GM12878 (cell line): ENCODE results near the gene TNS4. TPM values are rescaled to one million over a fixed set of nuclear protein-coding genes. Genes with fewer than 3 reads are reported as not detected.

Experiments used
- ATAC-seq: fragments of 200-7000 bp; cut with Tn5 transposase; 3 replicates; pipeline ENCODE4 v1.9.1; 2020; ENCODE audit warnings: mild to moderate bottlenecking, moderate library complexity
- BruUV-seq: library from RNA; stranded (reverse); fragments of 400-500 nt; replicated peaks from 2 replicates; lab custom pipeline; 2021; lab: Mats Ljungman, UMichigan
- CTCF ChIA-PET: fragments of 300-600 bp; sonication (Branson Sonifier 250); formaldehyde crosslinking; extraction: SDS; loops from one replicate; lab custom pipeline; 2021; ENCODE audit warnings: inconsistent platforms; lab: Yijun Ruan, JAX
- POLR2A ChIA-PET: fragments of 350-600 bp; formaldehyde crosslinking; extraction: SDS; loops from one replicate; lab custom pipeline; 2021; ENCODE audit warnings: inconsistent platforms; lab: Charles Lee
- RAD21 ChIA-PET: fragments of 300-600 bp; sonication (Branson Sonifier 250); formaldehyde crosslinking; loops from one replicate; lab custom pipeline; 2023; ENCODE audit warnings: antibody characterized with exemption; ENCODE audit not compliant: unreplicated experiment; lab: Charles Lee
- SMC1A ChIA-PET: fragments of 300-600 bp; sonication (Branson Sonifier 250); formaldehyde crosslinking; loops from one replicate; lab custom pipeline; 2023; ENCODE audit not compliant: unreplicated experiment, uncharacterized antibody; lab: Charles Lee
- DNase-seq: peaks from one replicate; pipeline ENCODE4 v3.0.0-alpha.2; 2011; ENCODE audit warnings: low read depth, low spot score
- FAIRE-seq: peaks from 3 replicates; lab custom pipeline; 2011; peaks lifted over from hg19 to GRCh38; lab: Jason Lieb, UNC
- H2AFZ ChIP-seq: 2 replicates; pipeline ENCODE4 v1.6.0; 2011; ENCODE audit warnings: low read depth, low read length, control low read depth; ENCODE audit not compliant: control insufficient read depth
- H3K27ac ChIP-seq: 2 replicates; pipeline ENCODE4 v1.5.1; 2011; ENCODE audit warnings: control low read depth; ENCODE audit not compliant: control insufficient read depth, insufficient read depth
- H3K27me3 ChIP-seq, 2 experiments: replicated peaks in 1 of 2; 2 replicates each; pipeline versions ENCODE4 v1.6.0 to v1.6.1; 2011; ENCODE audit warnings: low read length in 1 of 2; ENCODE audit not compliant: control insufficient read depth in 2 of 2, insufficient read depth in 2 of 2
- H3K36me3 ChIP-seq, 2 experiments: 2 replicates each; pipeline ENCODE4 v1.5.1; 2011; ENCODE audit warnings: low read length in 1 of 2; ENCODE audit not compliant: control insufficient read depth in 2 of 2, insufficient read depth in 2 of 2
- H3K4me1 ChIP-seq: 2 replicates; pipeline ENCODE4 v1.6.1; 2011; ENCODE audit warnings: mild to moderate bottlenecking, low read length, moderate library complexity, mixed read lengths; ENCODE audit not compliant: control insufficient read depth, insufficient read depth
- H3K4me2 ChIP-seq: 2 replicates; pipeline ENCODE4 v1.6.0; 2011; ENCODE audit warnings: control low read depth; ENCODE audit not compliant: control insufficient read depth, insufficient read depth
- H3K4me3 ChIP-seq: fragments of 200-600 bp; sonication (generic); 2 replicates; pipeline ENCODE4 v1.5.1; 2016
- H3K79me2 ChIP-seq: 2 replicates; pipeline ENCODE4 v1.6.0; 2011; ENCODE audit warnings: low read length; ENCODE audit not compliant: control insufficient read depth, insufficient read depth
- H3K9ac ChIP-seq: 2 replicates; pipeline ENCODE4 v1.8.0; 2011; ENCODE audit warnings: low read length, control low read depth, mixed read lengths; ENCODE audit not compliant: control insufficient read depth, insufficient read depth
- H3K9me3 ChIP-seq: replicated peaks from 3 replicates; pipeline ENCODE4 v1.5.1; 2011; ENCODE audit warnings: mild to moderate bottlenecking, low read length; ENCODE audit not compliant: control insufficient read depth, insufficient read depth
- H4K20me1 ChIP-seq: 2 replicates; pipeline ENCODE4 v1.6.0; 2011; ENCODE audit not compliant: control insufficient read depth, insufficient read depth
- BCLAF1 ChIP-seq: fragments of 450-650 bp; IDR thresholded peaks from 2 replicates; pipeline ENCODE4 v1.6.1; 2017; ENCODE audit warnings: antibody characterized with exemption, mild to moderate bottlenecking, moderate library complexity
- E2F4 ChIP-seq: IDR thresholded peaks from 2 replicates; pipeline ENCODE4 v1.6.1; 2012; ENCODE audit warnings: low read depth, low read length, improper control_type of control experiment
- E2F8 ChIP-seq: fragments of 450-650 bp; IDR thresholded peaks from 2 replicates; pipeline ENCODE4 v1.6.1; 2018; ENCODE audit warnings: mild to moderate bottlenecking, low read depth, moderate library complexity; ENCODE audit not compliant: partially characterized antibody
- FOS ChIP-seq: IDR thresholded peaks from 3 replicates; pipeline ENCODE4 v1.6.1; 2011; ENCODE audit warnings: borderline replicate concordance; ENCODE audit not compliant: insufficient read length; ENCODE audit errors: extremely low read depth
- MAX ChIP-seq: IDR thresholded peaks from 2 replicates; pipeline ENCODE4 v1.6.1; 2012; ENCODE audit warnings: low read depth, low read length, improper control_type of control experiment
- MLLT1 ChIP-seq: fragments of 450-650 bp; IDR thresholded peaks from 2 replicates; pipeline ENCODE4 v1.6.1; 2016; ENCODE audit warnings: mild to moderate bottlenecking
- PBX3 ChIP-seq: IDR thresholded peaks from 2 replicates; pipeline ENCODE4 v1.6.1; 2011; ENCODE audit warnings: mild to moderate bottlenecking, low read depth, low read length, moderate library complexity; ENCODE audit not compliant: insufficient replicate concordance
- SIX5 ChIP-seq: IDR thresholded peaks from 2 replicates; pipeline ENCODE4 v1.6.1; 2011; ENCODE audit warnings: mild to moderate bottlenecking, low read depth, low read length, moderate library complexity; ENCODE audit not compliant: severe bottlenecking
- WGBS: methylation state at CpG from one replicate; pipeline ENCODE4 v1.1.6; 2016; ENCODE audit warnings: low lambda C conversion rate; ENCODE audit not compliant: insufficient replicate concordance, insufficient coverage; ENCODE audit errors: missing lambda C conversion rate; 5-methylcytosine and 5-hydroxymethylcytosine counted together
- in situ Hi-C: fragments of 300-500 bp; cut with MboI; formaldehyde crosslinking; loops from 9 replicates; pipeline ENCODE4 v1.14.3; 2018; ENCODE audit warnings: mixed read lengths
- intact Hi-C: fragments of 100-400 bp; cut with micrococcal nuclease; formaldehyde crosslinking; loops from one replicate; pipeline ENCODE4 v1.14.2; 2022; ENCODE audit not compliant: unreplicated experiment
- polyA plus RNA-seq, 11 experiments: library from polyadenylated mRNA; depleted of rRNA in 4 of 11; unstranded in 6 of 11; stranded (reverse) in 5 of 11; fragments of >200 nt; fragmentation: Nextera tagmentation in 4 of 11; fragmentation: Illumina TruSeq in 1 of 11; extraction: Ambion mirVana in 4 of 11; extraction: Trizol in 1 of 11; gene quantifications; 1 replicate in 1 of 11; 2 replicates in 10 of 11; pipeline versions ENCODE4 v1.2.1 to v1.2.3, GENCODE V29; 2011 to 2016; ENCODE audit warnings: inconsistent platforms in 2 of 11, missing spikeins in 2 of 11, low read depth in 1 of 11
- total RNA-seq, 4 experiments: library from RNA; depleted of rRNA in 3 of 4; stranded (reverse); fragments of >200 nt in 3 of 4; fragmentation: Illumina TruSeq in 1 of 4; extraction: Trizol in 1 of 4; gene quantifications; 2 replicates each; pipeline versions ENCODE4 v1.2.1 to v1.2.3, GENCODE V29; 2013 to 2021

The TNS4 gene
- total and polyA plus RNA-seq, 10 of the 15 experiments (the other 5 are each of a cell fraction or from before 2014, with no cell fraction given): 0.10 to 0.90 (median 0.68) TPM; not detected in 2

GRCh38 chr17:40481106-40481505 lies 20.3 kb downstream of the TNS4 start:
- no peak overlapping the region for H3K4me3 ChIP-seq
- SMC1A ChIA-PET: interaction anchor here (0.7 to 7.6 kb wide), 6 partner anchors 15 to 68 kb away, joined by 3 to 108 read pairs (median 4); partner anchors contain the start of gene IGFBP4
- TF ChIP-seq PBX3 (no peak), FOS (no peak), MLLT1 (no peak), E2F4 (no peak), BCLAF1 (no peak), SIX5 (no peak), E2F8 (no peak), MAX (no peak)

More at GRCh38 chr17:40481106-40481505, 20.3 kb downstream of the TNS4 start:
- Histone ChIP-seq H3K27me3 (peaks cover 0 to under 1% of the 10 kb centered on the region in 2 experiments; a peak in 1 of 4 replicates), H3K9ac (no peak overlapping the region), H3K4me1 (peaks cover 15% of the 10 kb centered on the region), H4K20me1 (no peaks in the 10 kb centered on the region), H2AFZ (no peak overlapping the region; the same call in 1 of the 2 replicates), H3K36me3 (no peaks in the 10 kb centered on the region), H3K27ac (no peak overlapping the region), H3K9me3 (no peaks in the 10 kb centered on the region; the same call in 2 of the 3 replicates), H3K79me2 (no peaks in the 10 kb centered on the region), H3K4me2 (no peak overlapping the region; the same call in 1 of the 2 replicates)
- RAD21 ChIA-PET: interaction anchor here (0.6 to 6.8 kb wide), 6 partner anchors 36 to 1680 kb away, joined by 3 to 131 read pairs (median 5); partner anchors contain the start of genes IGFBP4 and TOP2A
- FAIRE-seq (no peak), DNase-seq (no peak), ATAC-seq (no peak)
- intact Hi-C loops (no loop called here), in situ Hi-C loops (no loop called here)
- POLR2A ChIA-PET: interaction anchor here (0.5 to 1.7 kb wide), 5 partner anchors 16 to 124 kb away, joined by 3 to 5 read pairs (median 3); partner anchors contain the start of genes IGFBP4 and TOP2A
- BruUV-seq: no TSS peak
- 47% methylated on average over 7 of the region's 7 CpGs for WGBS
- CTCF ChIA-PET: interaction anchor here (0.8 to 3.5 kb wide), 4 partner anchors 12 to 52 kb away, joined by 3 to 13 read pairs (median 4); no protein-coding TSS in a partner anchor
